HUDEP-2 (cell line): Measurements from ENCODE around the gene EGLN2.
A peak's percentile ranks its signal among the peaks of the same experiment; 100 is the strongest.
"Not testable (repeated sequence)": the region's sequence is repeated elsewhere in the genome, so short reads cannot be mapped to it uniquely, and the experiment has no call there.

Experiments used
- DNase-seq, 76 experiments: peaks; one replicate each; lab custom pipeline; 2025; ENCODE audit not compliant: unreplicated experiment in 76 of 76; lab: John Stamatoyannopoulos, UW

Gene EGLN2

DNA sequence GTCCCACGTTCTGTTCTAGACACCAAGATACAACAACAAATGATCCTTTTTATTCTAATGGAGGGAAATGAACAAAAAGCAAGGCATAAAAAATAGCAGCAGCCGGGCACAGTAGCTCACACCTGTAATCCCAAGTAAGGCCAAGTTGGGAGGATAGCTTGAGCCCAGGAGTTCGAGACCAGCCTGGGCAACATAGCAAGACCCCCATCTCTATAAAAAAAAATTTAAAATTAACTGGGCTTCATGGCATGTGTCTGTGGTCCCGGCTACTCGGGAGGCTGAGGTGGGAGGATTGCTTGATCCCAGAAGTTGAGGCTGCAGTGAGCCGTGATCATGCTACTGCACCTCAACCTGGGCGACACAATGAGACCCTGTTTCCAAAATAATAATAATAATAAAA lies 22.6 kb upstream of the EGLN2 start:
- DNase-seq = no peak

DNA sequence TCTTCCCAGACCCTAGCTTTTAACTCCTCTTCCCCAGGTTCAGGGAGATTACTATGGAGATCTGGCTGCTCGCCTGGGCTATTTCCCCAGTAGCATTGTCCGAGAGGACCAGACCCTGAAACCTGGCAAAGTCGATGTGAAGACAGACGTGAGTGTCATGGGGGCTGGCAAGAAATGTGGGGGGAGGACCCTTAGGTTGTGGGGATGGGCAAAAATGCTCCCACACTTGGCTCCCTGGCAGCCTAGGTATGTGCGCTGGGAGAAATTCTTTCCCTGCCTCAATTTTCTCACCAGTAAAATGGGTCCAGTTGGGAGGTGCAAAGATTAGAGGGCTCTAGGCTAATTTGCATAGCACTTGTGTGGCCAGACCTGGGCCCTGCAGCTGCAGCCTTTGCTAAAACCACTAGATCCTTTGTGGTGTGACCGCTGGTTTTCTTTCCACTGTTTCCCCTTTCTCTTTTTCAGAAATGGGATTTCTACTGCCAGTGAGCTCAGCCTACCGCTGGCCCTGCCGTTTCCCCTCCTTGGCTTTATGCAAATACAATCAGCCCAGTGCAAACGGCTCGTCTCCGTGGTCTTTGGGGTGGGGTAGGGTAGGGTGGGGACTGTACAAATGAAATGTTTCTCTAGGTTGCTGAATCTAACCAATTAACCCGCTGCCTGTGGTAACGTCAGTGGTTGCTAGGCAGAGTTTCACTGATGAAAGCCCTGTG lies 21.9 kb upstream of the EGLN2 start:
- peak in 72 of 76 experiments; percentile 40 to 96 (median 87) for DNase-seq

DNA sequence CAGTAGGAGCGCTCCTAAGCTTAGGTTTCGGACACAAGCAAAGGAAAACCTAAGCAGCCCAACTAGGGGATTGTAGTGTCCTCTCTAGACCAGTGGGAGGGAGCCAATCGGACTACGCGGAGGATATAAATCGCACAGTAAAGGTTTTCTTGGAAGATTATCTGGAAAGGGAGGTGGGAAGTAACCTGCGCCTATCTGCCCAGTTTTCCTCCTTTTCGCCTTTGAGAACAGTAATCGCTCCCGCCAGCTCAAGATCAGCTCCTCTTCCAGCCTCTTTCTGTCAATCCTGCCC lies 21.4 kb upstream of the EGLN2 start:
- DNase-seq = peak in 2 of 76 experiments; percentile 92 to 97

DNA sequence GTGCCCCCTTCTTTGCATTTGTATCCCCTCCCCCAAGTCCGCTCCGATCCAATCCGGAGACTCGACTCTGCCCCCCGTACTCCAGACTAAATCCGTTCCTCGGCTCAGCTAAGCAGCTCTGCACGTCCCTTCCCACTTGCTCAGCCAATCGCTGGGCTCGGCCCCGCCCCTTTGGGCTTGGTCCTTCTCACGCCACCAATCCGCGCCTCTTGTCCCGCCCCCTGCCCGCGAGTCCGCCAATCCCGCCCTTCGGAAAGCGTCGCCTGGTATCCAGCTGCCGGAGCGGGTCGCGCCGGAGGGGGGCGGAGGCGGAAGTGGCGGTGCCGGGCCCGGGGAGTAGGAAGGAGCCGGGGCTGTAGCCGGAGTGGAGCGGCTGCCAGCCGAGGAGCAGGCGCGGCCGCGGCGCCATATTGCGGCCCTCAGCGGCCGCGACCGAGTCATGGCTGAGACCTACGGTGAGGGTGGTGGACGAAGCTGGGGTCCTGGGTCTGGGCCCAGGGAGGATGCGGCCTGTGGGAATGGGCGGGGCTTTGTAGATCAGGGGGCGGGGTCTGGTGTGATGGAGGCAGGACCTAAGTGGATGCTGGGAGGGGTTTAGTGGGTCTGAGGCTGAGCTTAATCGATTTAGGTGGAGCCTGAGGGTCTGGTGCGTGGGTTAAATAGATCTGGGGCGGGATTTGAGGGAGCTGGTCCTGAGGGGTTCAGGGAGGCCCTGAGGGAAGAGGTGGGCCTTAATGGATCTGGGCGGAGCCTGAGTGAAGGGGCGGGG lies 20.9 kb upstream of the EGLN2 start, which contains the start of gene RAB4B:
Gene RAB4B, plus strand, starts transcription at position 311 of the 769 bp plus-strand sequence. Its CDS starts 129 bp downstream, at position 440.
- peak; percentile 94 to 100 (median 100) for DNase-seq

DNA sequence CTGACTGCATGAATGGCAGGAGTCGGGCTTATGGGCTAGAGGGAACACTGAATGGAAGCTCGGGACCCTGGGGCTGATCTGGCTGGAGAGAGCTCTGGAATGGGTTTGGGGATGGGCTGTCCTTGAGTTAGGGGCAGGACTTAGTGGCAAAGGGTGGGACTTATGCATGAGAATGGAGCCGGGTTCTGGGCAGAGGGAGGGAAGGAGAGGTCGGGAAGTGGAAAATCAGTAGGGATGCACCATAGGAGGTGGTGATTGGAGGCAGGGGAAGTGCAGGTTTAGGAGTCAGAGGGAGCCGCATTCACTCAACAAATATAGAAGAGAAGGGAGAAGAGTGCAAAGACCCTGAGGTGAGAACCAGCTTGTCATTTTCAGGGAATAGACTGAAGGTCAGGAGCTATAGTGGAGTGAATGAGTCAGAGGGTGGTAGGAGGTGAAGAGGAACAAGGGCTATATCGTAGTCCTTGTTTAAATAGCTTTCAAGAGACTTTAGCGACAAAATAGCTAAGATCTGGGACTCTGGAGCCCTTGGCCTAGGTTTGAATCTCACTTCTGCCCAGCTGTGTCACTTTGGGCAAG lies 20.2 kb upstream of the EGLN2 start:
- peak in 7 of 76 experiments; percentile 16 to 50 (median 26) for DNase-seq

DNA sequence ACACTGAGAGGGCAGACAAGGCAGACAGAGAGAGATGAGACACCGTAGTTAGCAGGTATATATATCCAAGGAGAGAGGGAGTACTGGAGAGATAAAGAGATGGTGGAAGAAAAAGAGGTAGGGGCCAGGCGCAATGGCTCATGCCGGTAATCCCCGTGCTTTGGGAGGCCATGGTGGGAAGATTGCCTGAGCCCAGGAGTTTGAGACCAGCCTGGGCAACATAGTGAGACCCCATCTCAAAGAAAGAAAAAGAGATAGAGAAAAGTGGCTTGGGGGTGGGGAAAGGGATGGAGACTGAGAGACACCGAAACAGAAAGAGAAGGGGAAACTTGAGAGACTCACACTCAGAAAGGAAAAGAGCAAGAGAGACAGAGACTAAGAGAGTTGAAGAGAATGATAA lies 18.4 kb upstream of the EGLN2 start:
- no peak for DNase-seq

DNA sequence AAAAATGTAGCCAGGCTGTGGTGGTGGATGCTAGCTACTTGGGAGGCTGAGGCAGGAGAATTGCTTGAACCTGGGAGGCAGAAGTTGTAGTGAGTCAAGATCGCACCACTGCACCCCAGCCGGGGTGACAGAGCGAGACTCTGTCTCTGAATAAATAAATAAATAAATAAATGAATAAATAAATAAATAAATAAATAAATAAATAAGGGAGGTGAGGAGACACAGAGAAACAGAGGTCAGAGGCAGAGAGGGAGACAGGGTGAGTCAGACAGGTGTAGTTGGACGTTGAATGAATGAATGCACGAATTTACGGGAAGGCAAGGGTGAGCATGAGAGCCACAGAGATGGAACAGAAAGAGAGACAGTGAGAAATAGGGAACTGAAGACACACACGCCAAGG lies 17.9 kb upstream of the EGLN2 start:
- no peak for DNase-seq

DNA sequence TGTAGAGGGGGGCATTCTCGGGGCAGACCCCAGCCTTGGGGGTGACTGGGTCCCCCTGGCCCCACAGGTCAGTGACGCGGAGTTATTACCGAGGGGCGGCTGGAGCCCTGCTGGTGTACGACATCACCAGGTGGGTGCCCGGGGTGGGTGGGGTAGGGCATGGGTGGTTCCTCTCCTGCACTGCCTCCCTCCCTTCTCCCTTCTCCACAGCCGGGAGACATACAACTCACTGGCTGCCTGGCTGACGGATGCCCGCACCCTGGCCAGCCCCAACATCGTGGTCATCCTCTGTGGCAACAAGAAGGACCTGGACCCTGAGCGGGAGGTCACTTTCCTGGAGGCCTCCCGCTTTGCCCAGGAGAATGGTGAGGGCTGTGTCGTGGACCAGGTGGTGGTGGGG lies 15.3 kb upstream of the EGLN2 start:
- DNase-seq = no peak

DNA sequence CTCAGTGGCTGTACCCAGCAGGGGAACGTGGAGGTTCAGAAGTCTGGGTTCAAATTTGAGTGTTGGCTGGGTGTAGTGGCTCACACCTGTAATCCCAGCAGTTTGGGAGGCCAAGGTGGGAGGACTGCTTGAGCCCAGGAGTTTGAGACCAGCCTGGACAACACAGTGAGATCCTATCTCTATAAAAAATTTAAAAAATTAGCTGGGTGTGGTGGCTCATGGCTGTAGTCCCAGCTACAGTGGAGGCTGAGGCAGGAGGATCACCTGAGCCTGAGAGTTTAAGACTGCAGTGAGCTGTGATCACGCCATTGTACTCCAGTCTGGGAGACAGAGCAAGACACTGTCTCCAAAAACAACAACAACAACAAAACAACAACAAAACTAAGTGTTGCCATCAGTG lies 14.8 kb upstream of the EGLN2 start:
- DNase-seq = not testable (repeated sequence)

DNA sequence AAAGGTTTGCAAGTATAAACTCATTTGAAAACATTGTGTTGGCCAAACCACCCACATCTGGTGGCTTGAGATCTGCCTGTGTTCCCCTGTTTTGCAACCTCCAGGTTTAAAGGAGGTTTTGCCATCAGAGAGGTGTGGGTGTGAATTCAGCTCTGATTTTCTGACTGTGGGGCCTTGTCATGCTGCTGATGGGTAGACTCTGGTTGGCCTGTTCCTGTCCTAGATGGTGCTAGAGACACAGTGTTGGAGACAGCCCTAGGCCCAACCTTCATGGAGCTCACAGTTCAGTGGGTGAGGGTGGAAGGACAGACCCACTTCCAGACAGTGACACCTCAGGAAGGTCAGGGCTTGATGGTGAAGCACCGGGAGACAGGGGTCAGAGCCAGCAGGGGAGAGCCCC lies 13.5 kb upstream of the EGLN2 start:
- DNase-seq = no peak

DNA sequence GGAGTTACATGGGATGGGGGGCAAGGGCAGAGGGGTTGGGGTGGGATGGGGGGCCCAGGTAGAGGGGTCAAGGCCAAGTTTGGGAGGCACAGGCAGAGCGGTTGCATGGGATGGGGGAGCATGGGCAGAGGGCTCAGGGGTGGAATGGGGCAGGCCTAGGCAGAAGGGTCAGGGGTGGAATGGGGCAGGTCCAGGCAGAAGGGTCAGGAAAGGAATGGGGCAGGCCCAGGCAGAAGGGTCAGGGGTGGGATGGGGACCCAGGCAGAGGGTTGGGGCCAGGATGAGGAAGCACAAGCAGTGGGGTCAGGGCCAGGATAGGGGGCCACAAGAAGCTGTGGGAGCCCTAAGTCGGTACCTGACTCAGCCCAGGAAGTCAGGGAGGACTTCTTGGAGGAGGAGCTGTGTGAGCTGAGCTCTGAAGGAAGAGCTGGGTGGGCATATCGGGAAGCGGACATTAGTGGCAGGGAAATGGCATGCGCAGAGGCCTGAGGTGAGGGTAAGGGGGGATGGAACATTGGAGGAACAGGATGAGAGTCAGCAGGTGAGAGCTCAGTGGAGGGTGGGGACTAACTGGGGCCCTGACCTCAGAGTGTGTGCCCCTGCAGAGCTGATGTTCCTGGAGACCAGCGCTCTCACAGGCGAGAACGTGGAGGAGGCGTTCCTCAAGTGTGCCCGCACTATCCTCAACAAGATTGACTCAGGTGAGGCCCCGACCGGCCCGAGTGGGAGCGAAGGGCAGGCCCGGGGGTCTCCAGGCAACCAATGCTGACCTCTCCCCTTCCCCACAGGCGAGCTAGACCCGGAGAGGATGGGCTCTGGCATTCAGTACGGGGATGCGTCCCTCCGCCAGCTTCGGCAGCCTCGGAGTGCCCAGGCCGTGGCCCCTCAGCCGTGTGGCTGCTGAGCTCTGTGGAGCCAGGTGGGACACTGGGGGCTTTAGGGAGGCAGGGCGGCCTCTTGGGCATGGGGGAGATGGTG lies 12.6 kb upstream of the EGLN2 start:
- DNase-seq = no peak

DNA sequence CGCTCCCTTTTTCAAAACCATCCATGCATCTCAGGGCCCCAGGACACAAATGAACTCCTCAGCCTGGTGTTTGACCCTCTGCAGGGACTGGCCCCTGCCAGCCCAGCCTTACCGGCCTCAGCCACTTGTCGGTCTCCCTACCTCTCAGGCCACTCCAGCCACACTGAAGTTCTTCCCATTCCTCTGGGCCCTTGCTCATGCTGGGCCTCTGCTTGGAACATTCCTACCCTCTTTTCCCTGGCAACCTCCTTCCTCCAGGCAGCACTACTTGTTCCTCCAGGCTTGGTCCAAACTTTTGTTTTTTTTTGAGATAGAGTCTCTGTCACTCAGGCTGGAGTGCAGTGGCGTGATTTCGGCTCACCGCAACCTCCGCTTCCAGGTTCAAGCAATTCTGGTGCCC lies 7.6 kb upstream of the EGLN2 start:
- DNase-seq = no peak

DNA sequence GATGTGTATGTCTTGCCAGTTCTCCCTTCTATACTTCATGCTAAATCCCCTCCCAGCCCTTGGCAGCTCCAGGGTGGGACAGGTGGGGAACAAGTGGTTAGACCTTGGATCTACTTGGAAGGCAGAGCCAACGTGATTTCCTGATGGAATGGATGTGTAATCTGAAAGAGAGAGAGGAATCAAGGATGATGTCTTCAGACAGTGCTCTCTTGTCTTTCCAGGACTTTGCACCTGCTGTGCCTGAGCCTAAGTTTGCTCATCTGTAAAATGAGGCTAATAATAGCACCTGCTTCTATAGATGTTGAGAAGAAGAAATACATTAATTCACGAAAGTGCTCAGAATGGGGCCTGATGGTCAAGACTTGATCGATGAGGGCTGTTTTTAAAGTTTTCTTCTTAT lies 7.0 kb upstream of the EGLN2 start:
- DNase-seq = no peak

DNA sequence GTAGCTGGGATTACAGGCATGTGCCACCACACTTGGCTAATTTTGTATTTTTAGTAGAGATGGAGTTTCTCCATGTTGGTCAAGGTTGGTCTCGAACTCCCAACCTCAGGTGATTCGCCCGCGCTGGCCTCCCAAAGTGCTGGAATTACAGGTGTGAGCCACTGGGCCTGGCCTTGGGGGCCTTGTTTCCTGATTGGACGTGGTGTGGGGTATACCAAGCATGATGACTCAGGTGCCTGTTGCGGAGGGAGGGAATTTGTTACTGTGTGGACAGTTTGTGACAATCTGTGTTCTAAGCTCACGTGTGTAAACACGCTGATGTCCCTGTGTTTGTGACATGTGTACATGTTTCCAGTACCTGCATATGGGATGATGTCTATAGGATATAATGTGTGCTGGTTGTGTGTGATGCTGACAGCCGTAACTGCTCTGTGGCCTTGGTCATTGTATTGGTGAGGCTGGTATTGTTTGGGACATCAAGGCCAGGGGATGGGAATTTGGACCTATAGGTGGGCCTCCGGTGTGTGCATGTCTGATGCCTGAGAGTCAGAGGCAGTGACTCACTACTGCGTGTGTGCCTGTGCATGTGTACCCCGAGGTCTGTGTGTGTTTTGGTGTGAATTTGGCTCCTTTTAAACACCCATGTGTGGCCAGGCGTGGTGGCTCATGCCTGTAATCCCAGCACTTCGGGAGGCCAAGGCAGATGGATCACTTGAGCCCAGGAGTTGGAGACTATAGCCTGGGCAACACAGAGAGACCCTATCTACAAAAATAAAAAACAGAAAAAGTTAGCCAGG lies 1.6 kb upstream of the EGLN2 start:
- DNase-seq = no peak

DNA sequence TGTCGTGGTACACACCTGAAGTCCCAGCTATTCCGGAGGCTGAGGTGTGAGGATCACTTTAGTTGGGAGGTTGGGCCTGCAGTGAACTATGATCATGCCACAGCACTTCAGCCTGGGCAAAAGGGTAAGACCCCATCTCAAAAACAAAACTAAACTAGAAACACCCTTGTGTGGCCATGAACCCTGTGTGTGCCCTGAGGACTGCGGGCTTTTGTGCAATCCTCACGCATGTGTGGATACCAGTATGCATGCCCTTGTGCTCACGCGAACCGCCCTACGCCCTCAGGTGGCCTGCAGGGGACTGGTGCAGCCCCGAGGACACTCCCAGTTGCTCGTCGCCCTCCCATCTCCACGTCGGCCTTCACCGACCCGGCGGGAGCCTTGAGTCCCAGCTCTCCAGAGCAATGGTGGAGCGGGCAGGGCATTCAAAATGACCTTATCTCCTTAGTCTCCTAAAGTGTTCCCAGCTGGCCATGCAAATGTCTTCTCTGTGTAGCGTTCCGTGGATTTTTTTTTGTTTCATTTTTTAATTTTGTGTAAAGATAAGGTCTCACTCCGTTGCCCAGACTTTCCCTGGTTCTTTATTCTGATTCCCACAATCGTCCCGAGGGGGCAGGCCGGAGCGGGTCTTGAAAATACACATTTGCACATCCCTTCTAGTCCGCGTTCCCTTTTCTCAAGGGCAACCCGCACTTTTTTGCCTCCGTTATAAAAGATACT lies 868 bp upstream of the EGLN2 start:
- DNase-seq = peak in 75 of 76 experiments; percentile 31 to 96 (median 80)

DNA sequence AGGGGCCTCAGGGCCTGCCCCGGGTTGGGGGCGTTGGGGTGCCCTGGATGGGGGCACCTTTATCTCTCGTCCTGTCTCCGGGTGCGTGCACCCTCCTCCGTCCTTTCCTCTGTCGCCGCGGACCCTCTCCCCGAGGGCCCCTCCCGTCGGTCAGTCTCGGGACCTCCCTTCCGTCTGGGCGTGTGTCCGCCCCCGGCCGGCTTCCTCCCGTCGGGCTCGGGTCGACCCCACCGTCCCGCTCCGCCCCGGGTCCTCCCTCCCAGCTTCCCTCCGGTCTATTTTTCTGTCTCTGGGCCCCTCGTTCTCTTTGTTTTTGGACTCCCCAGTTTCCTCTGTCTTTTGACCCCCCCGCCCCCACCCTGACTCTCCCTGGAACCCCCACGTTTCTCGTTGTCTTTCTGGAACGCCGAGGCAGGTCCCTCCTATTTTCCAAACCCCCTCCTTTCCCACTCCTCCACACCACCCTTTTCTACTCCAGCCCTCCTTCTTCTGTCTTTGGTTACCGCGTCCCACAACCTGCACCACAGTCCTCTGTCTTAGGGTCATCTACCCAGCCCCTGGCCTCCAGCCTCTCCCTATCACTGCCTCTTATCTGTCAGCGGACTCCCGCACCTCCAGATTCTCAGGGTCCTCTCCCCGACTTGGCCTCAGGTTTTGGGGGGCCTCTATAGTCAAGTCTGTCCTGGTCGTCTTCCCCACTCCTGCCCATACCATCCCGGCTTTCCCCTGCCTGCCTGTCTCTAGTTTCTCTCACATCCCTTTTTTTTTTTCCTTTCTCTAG lies 757 bp downstream of the EGLN2 start:
- DNase-seq = peak in 18 of 76 experiments; percentile 25 to 60 (median 42)

DNA sequence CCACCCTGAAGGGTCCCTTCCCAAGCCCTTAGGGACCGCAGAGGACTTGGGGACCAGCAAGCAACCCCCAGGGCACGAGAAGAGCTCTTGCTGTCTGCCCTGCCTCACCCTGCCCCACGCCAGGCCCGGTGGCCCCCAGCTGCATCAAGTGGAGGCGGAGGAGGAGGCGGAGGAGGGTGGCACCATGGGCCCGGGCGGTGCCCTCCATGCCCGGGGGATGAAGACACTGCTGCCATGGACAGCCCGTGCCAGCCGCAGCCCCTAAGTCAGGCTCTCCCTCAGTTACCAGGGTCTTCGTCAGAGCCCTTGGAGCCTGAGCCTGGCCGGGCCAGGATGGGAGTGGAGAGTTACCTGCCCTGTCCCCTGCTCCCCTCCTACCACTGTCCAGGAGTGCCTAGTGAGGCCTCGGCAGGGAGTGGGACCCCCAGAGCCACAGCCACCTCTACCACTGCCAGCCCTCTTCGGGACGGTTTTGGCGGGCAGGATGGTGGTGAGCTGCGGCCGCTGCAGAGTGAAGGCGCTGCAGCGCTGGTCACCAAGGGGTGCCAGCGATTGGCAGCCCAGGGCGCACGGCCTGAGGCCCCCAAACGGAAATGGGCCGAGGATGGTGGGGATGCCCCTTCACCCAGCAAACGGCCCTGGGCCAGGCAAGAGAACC lies 1.5 kb downstream of the EGLN2 start:
- DNase-seq = peak in 31 of 76 experiments; percentile 8 to 57 (median 37)

DNA sequence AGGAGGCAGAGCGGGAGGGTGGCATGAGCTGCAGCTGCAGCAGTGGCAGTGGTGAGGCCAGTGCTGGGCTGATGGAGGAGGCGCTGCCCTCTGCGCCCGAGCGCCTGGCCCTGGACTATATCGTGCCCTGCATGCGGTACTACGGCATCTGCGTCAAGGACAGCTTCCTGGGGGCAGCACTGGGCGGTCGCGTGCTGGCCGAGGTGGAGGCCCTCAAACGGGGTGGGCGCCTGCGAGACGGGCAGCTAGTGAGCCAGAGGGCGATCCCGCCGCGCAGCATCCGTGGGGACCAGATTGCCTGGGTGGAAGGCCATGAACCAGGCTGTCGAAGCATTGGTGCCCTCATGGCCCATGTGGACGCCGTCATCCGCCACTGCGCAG lies 2.0 kb downstream of the EGLN2 start:
- no peak for DNase-seq
